Spleen (tissue), 7 donors: ENCODE measurements around the gene PARD3B.

Source experiments
- POLR2AphosphoS5 ChIP-seq, 3 donors: sonication (generic); formaldehyde crosslinking; IDR thresholded peaks; one replicate each; pipeline ENCODE4 v1.5.1; 2017; ENCODE audit warnings: antibody characterized with exemption in 3 of 3
- TF ChIP-seq, protein P1 (sequence below), 11 experiments: fragments of 200-600 bp in 7 of 11; fragments of 450-650 bp in 4 of 11; sonication (generic) in 4 of 11; IDR thresholded peaks in 8 of 11; conservative IDR thresholded peaks in 3 of 11; 1 replicate in 7 of 11; 2 replicates in 4 of 11; pipeline versions ENCODE4 v1.4.0 to v1.8.0; 2016 to 2021; ENCODE audit warnings: antibody characterized with exemption in 11 of 11, inconsistent platforms in 4 of 11, mild to moderate bottlenecking in 1 of 11
- donor health status: DM: no; HTN: no; CAD: no; lungs with moderate emphysema.
- donor health status: DM: no; HTN: no; CAD: no.
- donor health status: DM: no; HTN: no; CAD: no.

DNA sequence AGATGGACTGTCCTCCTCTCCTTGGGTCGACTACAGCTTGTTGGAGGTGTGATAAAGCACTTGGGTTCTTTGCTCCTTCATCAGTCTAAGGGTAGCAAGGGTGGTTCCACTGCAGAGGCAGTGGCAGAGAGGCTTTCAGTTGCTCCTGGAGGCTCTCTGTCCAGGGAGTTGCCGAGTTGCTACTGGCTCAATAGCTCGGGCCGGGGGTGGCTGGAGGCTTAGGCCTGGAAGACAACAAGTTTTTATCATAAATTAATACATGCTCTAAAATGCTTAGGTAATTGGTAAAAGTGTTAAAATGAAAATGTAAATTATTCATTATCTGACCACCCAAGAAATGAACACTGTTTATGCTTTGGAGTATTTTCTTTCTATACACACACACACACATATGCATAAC lies 975.0 kb downstream of the PARD3B start:
- TF ChIP-seq POLR2AphosphoS5 (IDR thresholded peaks at IDR 0.05), result no peak
- TF ChIP-seq, protein P1, sequence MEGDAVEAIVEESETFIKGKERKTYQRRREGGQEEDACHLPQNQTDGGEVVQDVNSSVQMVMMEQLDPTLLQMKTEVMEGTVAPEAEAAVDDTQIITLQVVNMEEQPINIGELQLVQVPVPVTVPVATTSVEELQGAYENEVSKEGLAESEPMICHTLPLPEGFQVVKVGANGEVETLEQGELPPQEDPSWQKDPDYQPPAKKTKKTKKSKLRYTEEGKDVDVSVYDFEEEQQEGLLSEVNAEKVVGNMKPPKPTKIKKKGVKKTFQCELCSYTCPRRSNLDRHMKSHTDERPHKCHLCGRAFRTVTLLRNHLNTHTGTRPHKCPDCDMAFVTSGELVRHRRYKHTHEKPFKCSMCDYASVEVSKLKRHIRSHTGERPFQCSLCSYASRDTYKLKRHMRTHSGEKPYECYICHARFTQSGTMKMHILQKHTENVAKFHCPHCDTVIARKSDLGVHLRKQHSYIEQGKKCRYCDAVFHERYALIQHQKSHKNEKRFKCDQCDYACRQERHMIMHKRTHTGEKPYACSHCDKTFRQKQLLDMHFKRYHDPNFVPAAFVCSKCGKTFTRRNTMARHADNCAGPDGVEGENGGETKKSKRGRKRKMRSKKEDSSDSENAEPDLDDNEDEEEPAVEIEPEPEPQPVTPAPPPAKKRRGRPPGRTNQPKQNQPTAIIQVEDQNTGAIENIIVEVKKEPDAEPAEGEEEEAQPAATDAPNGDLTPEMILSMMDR (IDR thresholded peaks at IDR 0.05 in 8 of 11, conservative IDR thresholded peaks at IDR 0.05 in 3 of 11), result no peak
